ENCODE data around the gene RPL9.
A peak's percentile ranks its signal among the peaks of the same experiment; 100 is the strongest.

DNA sequence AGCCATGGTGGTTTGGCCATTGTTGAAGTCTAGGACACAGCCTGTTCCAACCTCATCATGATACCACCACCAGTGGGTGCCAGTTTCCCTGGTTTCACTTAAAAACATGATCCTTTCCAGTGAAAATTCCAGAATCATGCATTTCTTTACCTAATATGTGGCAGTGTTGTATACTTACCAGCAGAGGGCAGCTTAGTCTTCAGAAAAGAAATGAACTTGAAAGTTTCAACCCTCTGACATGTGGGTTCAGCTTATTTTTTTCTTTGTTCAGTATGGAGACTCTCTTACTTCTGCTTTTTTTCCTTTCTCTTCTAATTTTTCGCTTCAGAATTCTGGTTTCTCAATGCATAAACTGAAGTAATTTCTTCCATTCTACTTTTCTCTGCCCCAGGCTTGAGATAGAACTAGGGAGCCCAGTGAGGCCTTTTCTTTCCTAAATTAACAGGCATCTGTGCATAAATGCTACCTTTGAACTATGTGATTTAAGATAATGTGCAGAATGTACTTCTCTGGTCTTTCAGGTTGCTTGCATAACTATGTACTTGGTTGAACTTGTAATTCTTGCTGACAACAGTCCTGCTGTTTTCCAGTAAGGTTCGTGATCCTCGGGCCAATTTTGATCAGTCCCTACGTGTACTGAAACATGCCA is 10.8 kb upstream of the RPL9 start:
- TF ChIP-seq YY1 (IDR thresholded peaks at IDR 0.05; ENCODE audit: extremely low read depth, insufficient replicate concordance, low read depth, low read length) (peak; percentile 26), SIN3A (IDR thresholded peaks at IDR 0.05; ENCODE audit: low read depth) (no peak), POLR2AphosphoS5 (IDR thresholded peaks at IDR 0.05; ENCODE audit: low read depth, low read length) (no peak), ZFX (IDR thresholded peaks at IDR 0.05) (no peak)
- TF ChIP-seq, protein P1, sequence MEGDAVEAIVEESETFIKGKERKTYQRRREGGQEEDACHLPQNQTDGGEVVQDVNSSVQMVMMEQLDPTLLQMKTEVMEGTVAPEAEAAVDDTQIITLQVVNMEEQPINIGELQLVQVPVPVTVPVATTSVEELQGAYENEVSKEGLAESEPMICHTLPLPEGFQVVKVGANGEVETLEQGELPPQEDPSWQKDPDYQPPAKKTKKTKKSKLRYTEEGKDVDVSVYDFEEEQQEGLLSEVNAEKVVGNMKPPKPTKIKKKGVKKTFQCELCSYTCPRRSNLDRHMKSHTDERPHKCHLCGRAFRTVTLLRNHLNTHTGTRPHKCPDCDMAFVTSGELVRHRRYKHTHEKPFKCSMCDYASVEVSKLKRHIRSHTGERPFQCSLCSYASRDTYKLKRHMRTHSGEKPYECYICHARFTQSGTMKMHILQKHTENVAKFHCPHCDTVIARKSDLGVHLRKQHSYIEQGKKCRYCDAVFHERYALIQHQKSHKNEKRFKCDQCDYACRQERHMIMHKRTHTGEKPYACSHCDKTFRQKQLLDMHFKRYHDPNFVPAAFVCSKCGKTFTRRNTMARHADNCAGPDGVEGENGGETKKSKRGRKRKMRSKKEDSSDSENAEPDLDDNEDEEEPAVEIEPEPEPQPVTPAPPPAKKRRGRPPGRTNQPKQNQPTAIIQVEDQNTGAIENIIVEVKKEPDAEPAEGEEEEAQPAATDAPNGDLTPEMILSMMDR (IDR thresholded peaks at IDR 0.05 in 2 of 3, conservative IDR thresholded peaks at IDR 0.05 in 1 of 3; ENCODE audit: borderline replicate concordance in 1 of 3, insufficient read depth in 1 of 3, low read depth in 2 of 3, low read length in 2 of 3) = peak; percentile 81 to 99 (median 97)

Measured in HCT116 (cell line).